Endothelial cell of umbilical vein (primary cell): ENCODE data around the gene PKDREJ. TPM values are rescaled to one million over a fixed set of nuclear protein-coding genes. Genes with fewer than 3 reads are reported as not detected.

Experiments
- BruUV-seq: library from RNA; stranded (reverse); fragments of 400-500 nt; replicated peaks from 2 replicates; lab custom pipeline; 2021; lab: Mats Ljungman, UMichigan
- CTCF ChIA-PET: fragments of 300-600, 350-600 bp; sonication (Branson Sonifier 250); formaldehyde crosslinking; loops from one replicate; lab custom pipeline; 2021; ENCODE audit warnings: antibody characterized with exemption, inconsistent platforms; lab: Charles Lee
- POLR2A ChIA-PET: fragments of 300-600, 350-600 bp; sonication (Branson Sonifier 250); formaldehyde crosslinking; loops from one replicate; lab custom pipeline; 2021; ENCODE audit warnings: antibody characterized with exemption, inconsistent platforms; lab: Charles Lee
- DNase-seq: peaks from one replicate; pipeline ENCODE4 v3.0.0-alpha.2; 2011; ENCODE audit warnings: low read depth, low spot score
- FAIRE-seq: peaks from 2 replicates; lab custom pipeline; 2011; peaks lifted over from hg19 to GRCh38; lab: Jason Lieb, UNC
- H2AFZ ChIP-seq: 2 replicates; pipeline ENCODE4 v1.6.0; 2012; ENCODE audit warnings: low read depth, low read length, control low read depth, inconsistent platforms
- H3K27ac ChIP-seq: 2 replicates; pipeline ENCODE4 v1.5.1; 2011; ENCODE audit warnings: low read depth, mild to moderate bottlenecking, control low read depth, low read length, moderate library complexity; ENCODE audit not compliant: insufficient read depth
- H3K27me3 ChIP-seq, 2 experiments: 2 replicates each; pipeline versions ENCODE4 v1.6.0 to v1.6.1; 2011; ENCODE audit warnings: low read length in 2 of 2, mixed read lengths in 1 of 2; ENCODE audit not compliant: control insufficient read depth in 2 of 2, insufficient read depth in 2 of 2
- H3K36me3 ChIP-seq, 2 experiments: 2 replicates in 1 of 2; 3 replicates in 1 of 2; pipeline ENCODE4 v1.5.1; 2011; ENCODE audit warnings: low read length in 2 of 2, mild to moderate bottlenecking in 1 of 2, moderate library complexity in 1 of 2; ENCODE audit not compliant: control insufficient read depth in 2 of 2, insufficient read depth in 2 of 2; ENCODE audit errors: extremely low read depth in 1 of 2
- H3K4me1 ChIP-seq: 3 replicates; pipeline ENCODE4 v1.5.1; 2011; ENCODE audit warnings: mild to moderate bottlenecking, low read length; ENCODE audit not compliant: control insufficient read depth, insufficient read depth; ENCODE audit errors: extremely low read depth
- H3K4me2 ChIP-seq: 2 replicates; pipeline ENCODE4 v1.6.1; 2011; ENCODE audit warnings: low read length, control low read depth, mixed read lengths; ENCODE audit not compliant: insufficient read depth
- H3K4me3 ChIP-seq, 3 experiments: fragments of 200-600 bp in 1 of 3; sonication (generic), shearing (Covaris generic) in 1 of 3; replicated peaks in 1 of 3; 2 replicates each; pipeline ENCODE4 v1.5.1; 2011 to 2016; ENCODE audit warnings: control low read depth in 3 of 3, low read length in 3 of 3, mild to moderate bottlenecking in 2 of 3, inconsistent platforms in 1 of 3, low read depth in 1 of 3, moderate library complexity in 1 of 3; ENCODE audit not compliant: insufficient read depth in 1 of 3
- H3K79me2 ChIP-seq: 2 replicates; pipeline ENCODE4 v1.6.0; 2012; ENCODE audit warnings: low read length, inconsistent platforms; ENCODE audit not compliant: control insufficient read depth, insufficient read depth
- H3K9ac ChIP-seq: replicated peaks from 2 replicates; pipeline ENCODE3; 2011; ENCODE audit warnings: low read length, control low read depth; ENCODE audit not compliant: insufficient read depth; ENCODE audit errors: extremely low read depth
- H3K9me1 ChIP-seq: replicated peaks from 3 replicates; pipeline ENCODE4 v1.6.0; 2011; ENCODE audit warnings: mild to moderate bottlenecking, low read length; ENCODE audit not compliant: control insufficient read depth, insufficient read depth; ENCODE audit errors: extremely low read depth
- H3K9me3 ChIP-seq: replicated peaks from 2 replicates; pipeline ENCODE4 v1.5.1; 2012; ENCODE audit warnings: low read length, inconsistent platforms; ENCODE audit not compliant: control insufficient read depth, insufficient read depth
- H4K20me1 ChIP-seq: replicated peaks from 2 replicates; pipeline ENCODE3; 2011; ENCODE audit warnings: mild to moderate bottlenecking, low read length; ENCODE audit not compliant: control insufficient read depth, insufficient read depth; ENCODE audit errors: extremely low read depth
- EZH2 ChIP-seq: IDR thresholded peaks from 2 replicates; pipeline ENCODE4 v1.6.1; 2012; ENCODE audit warnings: borderline replicate concordance, low read depth, mild to moderate bottlenecking, moderate library complexity, low read length, inconsistent platforms; ENCODE audit not compliant: severe bottlenecking
- FOS ChIP-seq: IDR thresholded peaks from 2 replicates; pipeline ENCODE4 v1.6.1; 2011; ENCODE audit warnings: mild to moderate bottlenecking, low read length, moderate library complexity, borderline replicate concordance; ENCODE audit not compliant: insufficient read depth
- GATA2 ChIP-seq: IDR thresholded peaks from 2 replicates; pipeline ENCODE4 v1.7.0; 2011; ENCODE audit warnings: low read depth, mild to moderate bottlenecking, moderate library complexity, mixed read lengths, low read length; ENCODE audit not compliant: insufficient read length, insufficient read depth
- MYC ChIP-seq: IDR thresholded peaks from one replicate; pipeline ENCODE4 v1.6.1; 2011; ENCODE audit warnings: mild to moderate bottlenecking, low read depth, low read length
- POLR2A ChIP-seq: IDR thresholded peaks from 2 replicates; pipeline ENCODE4 v1.6.1; 2012; ENCODE audit warnings: low read depth, mild to moderate bottlenecking, control low read depth, low read length
- dilution Hi-C: fragments of 300-500 bp; cut with MboI; formaldehyde crosslinking; loops from one replicate; pipeline ENCODE4 v1.15.0; 2019; ENCODE audit warnings: low sequenced_read_pairs; ENCODE audit not compliant: extremely low pct_ligation_motif_present
- intact Hi-C: fragments of 100-400 bp; cut with micrococcal nuclease; formaldehyde crosslinking; loops from one replicate; pipeline ENCODE4 v1.10.0; 2022
- polyA plus RNA-seq, 4 experiments: library from polyadenylated mRNA; depleted of rRNA in 3 of 4; stranded (reverse) in 3 of 4; unstranded in 1 of 4; fragments of >200 nt; gene quantifications; 2 replicates each; pipeline versions ENCODE4 v1.2.1 to v1.2.3, GENCODE V29; 2011 to 2012; ENCODE audit warnings: missing spikeins in 1 of 4
- total RNA-seq: library from RNA; stranded (reverse); gene quantifications from 2 replicates; pipeline ENCODE4 v1.2.3, GENCODE V29; 2021
- TF ChIP-seq, protein P1 (sequence below), 2 donors: IDR thresholded peaks; 1 replicate in 1 of 2; 2 replicates in 1 of 2; pipeline ENCODE4 v1.5.1; 2011; ENCODE audit warnings: low read length in 2 of 2, mild to moderate bottlenecking in 2 of 2, moderate library complexity in 2 of 2, control low read depth in 1 of 2, inconsistent platforms in 1 of 2, low read depth in 1 of 2; ENCODE audit not compliant: insufficient read depth in 1 of 2; ENCODE audit errors: extremely low read depth in 1 of 2

Gene PKDREJ
- total and polyA plus RNA-seq, 2 donors (not counting 3 experiments of a cell fraction or from before 2014, with no cell fraction given) = not detected

DNA sequence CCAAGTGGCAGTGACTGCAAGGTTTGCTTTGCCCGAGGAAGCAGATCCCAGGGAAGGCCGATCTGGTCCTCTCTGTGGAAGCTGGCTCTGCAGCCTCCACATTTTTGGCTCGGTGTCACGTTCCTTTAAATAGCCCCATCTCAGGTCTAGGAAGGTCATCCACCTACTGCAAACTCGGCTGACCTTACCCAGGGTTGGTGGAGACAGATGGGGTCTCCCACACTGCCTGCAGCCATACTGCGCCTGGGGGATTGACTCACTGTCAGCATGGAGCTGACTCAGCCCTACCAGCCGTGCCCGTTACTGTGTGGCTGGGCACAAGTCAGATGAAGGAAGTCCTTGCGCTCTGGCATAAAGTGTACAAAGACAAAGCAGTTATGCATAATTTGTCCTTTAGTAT lies 29.9 kb downstream of the PKDREJ start:
- H4K20me1 ChIP-seq = no peaks in the 10 kb centered on the region
- no peak overlapping the region for H3K4me3 ChIP-seq
- no TSS peak for BruUV-seq
- DNase-seq (peak; percentile 21), FAIRE-seq (no peak)
- no peaks in the 10 kb centered on the region for H3K36me3 ChIP-seq
- H3K27ac ChIP-seq = no peak overlapping the region
- peak overlapping the region; percentile 9 for H2AFZ ChIP-seq
- H3K79me2 ChIP-seq = no peaks in the 10 kb centered on the region
- no peaks in the 10 kb centered on the region for H3K27me3 ChIP-seq
- no peak for TF ChIP-seq POLR2A
- TF ChIP-seq FOS = peak; percentile 16
- no peaks in the 10 kb centered on the region for H3K4me1 ChIP-seq
- ChIA-PET CTCF (interaction anchor here (1.9 kb wide), 1 partner anchor 11 kb away, joined by 4 read pairs; no protein-coding TSS in a partner anchor), POLR2A (no interaction called here)
- H3K9ac ChIP-seq = no peak overlapping the region
- H3K9me1 ChIP-seq = no peaks in the 10 kb centered on the region
- intact Hi-C loops = no loop called here
- no peaks in the 10 kb centered on the region for H3K9me3 ChIP-seq
- no peak overlapping the region for H3K4me2 ChIP-seq
- dilution Hi-C loops = no loop called here

DNA sequence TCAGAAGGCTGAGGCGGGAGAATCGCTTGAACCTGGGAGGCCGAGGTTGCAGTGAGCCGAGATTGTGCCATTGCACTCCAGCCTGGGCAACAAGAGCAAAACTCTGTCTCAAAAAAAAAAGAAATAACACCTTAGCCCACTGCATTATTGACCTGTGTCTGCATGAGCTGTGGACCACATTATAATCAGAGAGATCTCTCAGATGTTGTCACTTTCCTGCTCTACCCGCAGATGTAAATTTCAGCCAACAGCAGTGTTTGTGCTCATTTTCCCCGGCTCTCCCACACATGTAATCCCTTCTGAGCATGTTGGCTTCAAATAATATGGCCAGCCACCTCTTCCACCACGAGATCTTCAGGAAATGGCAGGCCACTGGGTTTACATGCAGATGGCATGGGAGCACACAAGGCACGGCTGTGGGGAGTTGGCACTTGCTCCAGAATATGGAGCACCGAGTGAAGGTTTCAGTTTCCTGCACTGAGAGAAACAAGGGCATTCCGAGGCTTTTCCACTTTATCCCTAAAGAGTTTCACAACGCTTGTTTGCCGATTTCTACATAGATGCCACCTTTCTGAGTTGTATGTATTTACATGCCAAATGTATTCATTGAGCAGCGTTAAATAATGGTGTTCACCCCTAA lies 32.8 kb downstream of the PKDREJ start:
- TF ChIP-seq, protein P1, sequence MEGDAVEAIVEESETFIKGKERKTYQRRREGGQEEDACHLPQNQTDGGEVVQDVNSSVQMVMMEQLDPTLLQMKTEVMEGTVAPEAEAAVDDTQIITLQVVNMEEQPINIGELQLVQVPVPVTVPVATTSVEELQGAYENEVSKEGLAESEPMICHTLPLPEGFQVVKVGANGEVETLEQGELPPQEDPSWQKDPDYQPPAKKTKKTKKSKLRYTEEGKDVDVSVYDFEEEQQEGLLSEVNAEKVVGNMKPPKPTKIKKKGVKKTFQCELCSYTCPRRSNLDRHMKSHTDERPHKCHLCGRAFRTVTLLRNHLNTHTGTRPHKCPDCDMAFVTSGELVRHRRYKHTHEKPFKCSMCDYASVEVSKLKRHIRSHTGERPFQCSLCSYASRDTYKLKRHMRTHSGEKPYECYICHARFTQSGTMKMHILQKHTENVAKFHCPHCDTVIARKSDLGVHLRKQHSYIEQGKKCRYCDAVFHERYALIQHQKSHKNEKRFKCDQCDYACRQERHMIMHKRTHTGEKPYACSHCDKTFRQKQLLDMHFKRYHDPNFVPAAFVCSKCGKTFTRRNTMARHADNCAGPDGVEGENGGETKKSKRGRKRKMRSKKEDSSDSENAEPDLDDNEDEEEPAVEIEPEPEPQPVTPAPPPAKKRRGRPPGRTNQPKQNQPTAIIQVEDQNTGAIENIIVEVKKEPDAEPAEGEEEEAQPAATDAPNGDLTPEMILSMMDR (IDR thresholded peaks at IDR 0.05; ENCODE audit: extremely low read depth in 1 of 2, insufficient read depth in 1 of 2, low read depth in 1 of 2, low read length in 2 of 2) = no peak
- TF ChIP-seq GATA2 (no peak), POLR2A (no peak), MYC (no peak), EZH2 (no peak)
- Histone ChIP-seq H3K9me3 (no peaks in the 10 kb centered on the region), H3K27me3 (no peaks in the 10 kb centered on the region), H3K4me1 (no peaks in the 10 kb centered on the region), H3K9ac (no peak overlapping the region), H3K79me2 (no peaks in the 10 kb centered on the region), H2AFZ (no peak overlapping the region), H3K4me2 (no peak overlapping the region), H3K36me3 (no peaks in the 10 kb centered on the region), H3K9me1 (no peaks in the 10 kb centered on the region), H4K20me1 (no peaks in the 10 kb centered on the region), H3K4me3 (no peak overlapping the region), H3K27ac (no peak overlapping the region)
- FAIRE-seq = no peak
- dilution Hi-C loops (no loop called here), intact Hi-C loops (no loop called here)
- ChIA-PET POLR2A (no interaction called here), CTCF (no interaction called here)
- DNase-seq = no peak
- no TSS peak for BruUV-seq
